D721Med (cell line): ENCODE results near the gene CHCHD3.

Experiments used
- DNase-seq: peaks from one replicate; pipeline ENCODE4 v3.0.0; 2011; ENCODE audit warnings: low spot score; ENCODE audit not compliant: insufficient read length
- FAIRE-seq: peaks from 2 replicates; lab custom pipeline; 2011; peaks lifted over from hg19 to GRCh38; lab: Jason Lieb, UNC
- CTCF ChIP-seq: IDR thresholded peaks from 2 replicates; pipeline ENCODE4 v1.5.1; 2012; ENCODE audit warnings: mild to moderate bottlenecking, control low read depth; ENCODE audit not compliant: insufficient read depth; ENCODE audit errors: missing control alignments

The CHCHD3 gene

GRCh38 chr7:132768099-132768498, 313.8 kb downstream of the CHCHD3 start:
- DNase-seq (no peak), FAIRE-seq (no peak)
- no peak for TF ChIP-seq CTCF

GRCh38 chr7:132767378-132767777, 314.5 kb downstream of the CHCHD3 start:
- no peak for FAIRE-seq
- TF ChIP-seq CTCF = no peak
- no peak for DNase-seq

- DNase-seq = no peak
- no peak for FAIRE-seq
- TF ChIP-seq CTCF = no peak
Measured at GRCh38 chr7:132766660-132767059, 315.2 kb downstream of the CHCHD3 start.

GRCh38 chr7:132765861-132766260, 316.0 kb downstream of the CHCHD3 start:
- FAIRE-seq (no peak), DNase-seq (no peak)
- no peak for TF ChIP-seq CTCF

- TF ChIP-seq CTCF = no peak
- no peak for DNase-seq
- FAIRE-seq = no peak
Measured at GRCh38 chr7:132764762-132765161, 317.1 kb downstream of the CHCHD3 start.

- TF ChIP-seq CTCF = no peak
- DNase-seq = no peak
- FAIRE-seq = no peak
Measured at GRCh38 chr7:132760866-132761265, 321.0 kb downstream of the CHCHD3 start.

GRCh38 chr7:132760244-132760623, 321.7 kb downstream of the CHCHD3 start:
- no peak for FAIRE-seq
- TF ChIP-seq CTCF = no peak
- no peak for DNase-seq
